Endodermal cell (in vitro differentiated cells): ENCODE measurements around the gene LINGO4. TPM values are rescaled to one million over a fixed set of nuclear protein-coding genes. Genes with fewer than 3 reads are reported as not detected.

ENCODE experiments used
- DNase-seq: peaks from one replicate; pipeline ENCODE4 v3.0.0-alpha.2; 2017
- H3K27ac ChIP-seq: 2 replicates; pipeline ENCODE4 v1.5.1; 2013; ENCODE audit warnings: mild to moderate bottlenecking, low read depth, low read length, moderate library complexity
- H3K27me3 ChIP-seq: 2 replicates; pipeline ENCODE4 v1.6.1; 2013; ENCODE audit warnings: mild to moderate bottlenecking, low read length, moderate library complexity; ENCODE audit not compliant: insufficient read depth, control insufficient read depth, poor library complexity, severe bottlenecking
- H3K36me3 ChIP-seq: 2 replicates; pipeline ENCODE4 v1.7.0; 2013; ENCODE audit warnings: mild to moderate bottlenecking, low read length, moderate library complexity; ENCODE audit not compliant: control insufficient read depth, insufficient read depth
- H3K4me1 ChIP-seq: one replicate; pipeline ENCODE4 v1.7.0; 2013; ENCODE audit warnings: low read length; ENCODE audit not compliant: control insufficient read depth, insufficient read depth
- H3K4me3 ChIP-seq: 2 replicates; pipeline ENCODE4 v1.5.1; 2013; ENCODE audit warnings: mild to moderate bottlenecking, low read length, moderate library complexity
- H3K9ac ChIP-seq: 2 replicates; pipeline ENCODE4 v1.6.1; 2013; ENCODE audit warnings: mild to moderate bottlenecking, low read length, moderate library complexity; ENCODE audit not compliant: poor library complexity, severe bottlenecking; ENCODE audit errors: extremely low read depth
- H3K9me3 ChIP-seq: 2 replicates; pipeline ENCODE4 v1.6.1; 2013; ENCODE audit warnings: mild to moderate bottlenecking, low read length, moderate library complexity; ENCODE audit not compliant: control insufficient read depth
- H3K27ac Mint-ChIP-seq: 2 replicates; pipeline ENCODE4 v1.8.0; 2020; ENCODE audit warnings: mixed read lengths
- H3K27me3 Mint-ChIP-seq: 2 replicates; pipeline ENCODE4 v1.8.0; 2021; ENCODE audit warnings: mild to moderate bottlenecking, mixed read lengths; ENCODE audit not compliant: insufficient read depth
- H3K36me3 Mint-ChIP-seq: 2 replicates; pipeline ENCODE4 v1.8.0; 2020; ENCODE audit warnings: low read depth, mixed read lengths
- H3K4me1 Mint-ChIP-seq: 2 replicates; pipeline ENCODE4 v1.8.0; 2020; ENCODE audit warnings: mixed read lengths
- H3K4me3 Mint-ChIP-seq: 2 replicates; pipeline ENCODE4 v1.8.0; 2020; ENCODE audit warnings: mild to moderate bottlenecking, moderate library complexity, mixed read lengths
- H3K9me3 Mint-ChIP-seq: 2 replicates; pipeline ENCODE4 v1.8.0; 2020; ENCODE audit warnings: mild to moderate bottlenecking, mixed read lengths
- CTCF ChIP-seq: fragments of 200-600 bp; sonication (generic); conservative IDR thresholded peaks from 2 replicates; pipeline ENCODE4 v1.5.0; 2021; ENCODE audit warnings: antibody characterized with exemption, mild to moderate bottlenecking
- WGBS, 2 experiments: methylation state at CpG; one replicate each; pipeline versions ENCODE4 v1.1.5 to v1.1.7; 2013; ENCODE audit warnings: missing lambda C conversion rate in 2 of 2, mixed read lengths in 1 of 2; ENCODE audit not compliant: insufficient coverage in 1 of 2, insufficient read length in 1 of 2; 5-methylcytosine and 5-hydroxymethylcytosine counted together
- total RNA-seq, 2 donors: library from RNA; stranded (reverse); fragmentation: NEBNext Ultra II Directional in 1 of 2; extraction: Animal tissue kit (Norgen Biotek cat#: 25700) in 1 of 2; gene quantifications; 2 replicates in 1 of 2; 3 replicates in 1 of 2; pipeline ENCODE4 v1.2.1, GENCODE V29; 2021

The LINGO4 gene
- total RNA-seq, 2 donors from 2014 or later: not detected

GRCh38 chr1:151832318-151832980 lies 27.2 kb upstream of the LINGO4 start:
- no peak overlapping the region for H3K9ac ChIP-seq
- H3K36me3 ChIP-seq: no peaks in the 10 kb centered on the region
- no peak overlapping the region for H3K27ac ChIP-seq
- no peak overlapping the region for H3K27ac Mint-ChIP-seq
- H3K9me3 Mint-ChIP-seq: no peaks in the 10 kb centered on the region
- no peaks in the 10 kb centered on the region for H3K36me3 Mint-ChIP-seq
- peaks cover 21% of the 10 kb centered on the region for H3K4me1 Mint-ChIP-seq
- H3K4me3 Mint-ChIP-seq: no peak overlapping the region
- H3K27me3 Mint-ChIP-seq: peaks cover 11% of the 10 kb centered on the region
- TF ChIP-seq CTCF: no peak
- WGBS, 2 experiments: 80 to 84% methylated on average over 1 to 10 of the region's 10 CpGs
- peaks cover 10% of the 10 kb centered on the region for H3K27me3 ChIP-seq
- no peaks in the 10 kb centered on the region for H3K4me1 ChIP-seq
- H3K9me3 ChIP-seq: no peaks in the 10 kb centered on the region
- no peak overlapping the region for H3K4me3 ChIP-seq
- no peak for DNase-seq

- Mint-ChIP-seq H3K36me3 (no peaks in the 10 kb centered on the region), H3K4me1 (peaks cover 20% of the 10 kb centered on the region), H3K9me3 (no peaks in the 10 kb centered on the region), H3K27me3 (peaks cover 2% of the 10 kb centered on the region), H3K27ac (no peak within 1 kb of the TSS), H3K4me3 (no peak within 1 kb of the TSS)
- Histone ChIP-seq H3K27me3 (peaks cover 2% of the 10 kb centered on the region), H3K4me1 (no peaks in the 10 kb centered on the region), H3K9me3 (no peaks in the 10 kb centered on the region), H3K9ac (no peak within 1 kb of the TSS), H3K36me3 (no peaks in the 10 kb centered on the region), H3K27ac (no peak within 1 kb of the TSS), H3K4me3 (no peak within 1 kb of the TSS)
- no peak for TF ChIP-seq CTCF
- WGBS, 2 experiments: 79 to 93% methylated on average over 3 to 5 of the region's 5 CpGs
- DNase-seq: no peak
Measured at GRCh38 chr1:151831605-151832004, 26.4 kb upstream of the LINGO4 start, which contains the start of gene RORC. Gene RORC, minus strand, starts transcription at chr1:151831802. Its CDS starts 38 bp downstream, at chr1:151831764.

- no peak overlapping the region for H3K27ac Mint-ChIP-seq
- no peak for DNase-seq
- H3K27me3 ChIP-seq: no peaks in the 10 kb centered on the region
Measured at GRCh38 chr1:151831256-151831591, 26.0 kb upstream of the LINGO4 start.

More at GRCh38 chr1:151831256-151831591, 26.0 kb upstream of the LINGO4 start:
- H3K27ac ChIP-seq: no peak overlapping the region
- H3K4me3 ChIP-seq: no peak overlapping the region
- 90 to 96% methylated on average over 4 of the region's 4 CpGs for WGBS, 2 experiments
- no peak overlapping the region for H3K4me3 Mint-ChIP-seq
- TF ChIP-seq CTCF: no peak
- H3K27me3 Mint-ChIP-seq: no peaks in the 10 kb centered on the region
- H3K9me3 ChIP-seq: no peaks in the 10 kb centered on the region
- H3K4me1 ChIP-seq: no peaks in the 10 kb centered on the region
- no peaks in the 10 kb centered on the region for H3K9me3 Mint-ChIP-seq
- peaks cover 20% of the 10 kb centered on the region for H3K4me1 Mint-ChIP-seq
- no peaks in the 10 kb centered on the region for H3K36me3 ChIP-seq
- no peaks in the 10 kb centered on the region for H3K36me3 Mint-ChIP-seq
- H3K9ac ChIP-seq: no peak overlapping the region
